PFSK-1 (cell line): ENCODE results near the gene ADAMTS14.

Source experiments
- FOXP2 ChIP-seq: optimal IDR thresholded peaks from 2 replicates; pipeline ENCODE3; 2011; ENCODE audit warnings: borderline replicate concordance, control low read depth, inconsistent platforms; ENCODE audit not compliant: insufficient read depth; ENCODE audit errors: extremely low read length, extremely low read depth
- POLR2AphosphoS5 ChIP-seq: IDR thresholded peaks from 2 replicates; pipeline ENCODE4 v1.6.1; 2012; ENCODE audit warnings: low read depth, mild to moderate bottlenecking, control low read depth, low read length, moderate library complexity
- SIN3A ChIP-seq: IDR thresholded peaks from 2 replicates; pipeline ENCODE4 v1.6.1; 2012; ENCODE audit warnings: mild to moderate bottlenecking, low read length, moderate library complexity, borderline replicate concordance; ENCODE audit not compliant: insufficient read depth
- TAF1 ChIP-seq: IDR thresholded peaks from 2 replicates; pipeline ENCODE4 v1.6.1; 2012; ENCODE audit warnings: low read length, control low read depth, borderline replicate concordance; ENCODE audit not compliant: insufficient read depth
- TF ChIP-seq, protein P1 (sequence below), 2 experiments: IDR thresholded peaks; 2 replicates each; pipeline versions ENCODE4 v1.6.1 to v1.8.0; 2011 to 2012; ENCODE audit warnings: low read depth in 2 of 2, low read length in 2 of 2, control low read depth in 1 of 2, inconsistent platforms in 1 of 2, mild to moderate bottlenecking in 1 of 2, moderate library complexity in 1 of 2; ENCODE audit not compliant: insufficient read depth in 1 of 2

Gene ADAMTS14

DNA sequence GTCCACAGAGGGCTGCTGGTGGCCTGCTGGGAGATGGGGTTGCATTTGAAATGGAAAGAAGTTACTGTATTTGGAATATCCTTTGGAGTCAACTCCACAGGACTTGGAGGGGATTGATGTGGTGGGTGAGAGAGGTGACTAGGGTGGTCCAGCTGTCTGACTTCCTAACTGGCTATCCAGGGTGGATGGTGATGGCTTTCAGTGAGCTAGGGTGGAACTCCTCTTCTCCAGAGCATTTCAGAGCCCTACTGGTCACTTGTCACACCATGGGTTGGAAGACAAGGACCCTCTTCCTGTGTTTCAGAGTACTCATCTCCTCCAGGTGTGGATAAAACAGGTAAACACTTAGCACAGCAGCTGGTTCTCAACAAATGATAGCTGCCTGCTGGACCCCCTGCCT is 3.3 kb upstream of the ADAMTS14 start:
- no peak for TF ChIP-seq SIN3A
- no peak for TF ChIP-seq POLR2AphosphoS5
- TF ChIP-seq TAF1: no peak
- TF ChIP-seq FOXP2: no peak
- TF ChIP-seq, protein P1, sequence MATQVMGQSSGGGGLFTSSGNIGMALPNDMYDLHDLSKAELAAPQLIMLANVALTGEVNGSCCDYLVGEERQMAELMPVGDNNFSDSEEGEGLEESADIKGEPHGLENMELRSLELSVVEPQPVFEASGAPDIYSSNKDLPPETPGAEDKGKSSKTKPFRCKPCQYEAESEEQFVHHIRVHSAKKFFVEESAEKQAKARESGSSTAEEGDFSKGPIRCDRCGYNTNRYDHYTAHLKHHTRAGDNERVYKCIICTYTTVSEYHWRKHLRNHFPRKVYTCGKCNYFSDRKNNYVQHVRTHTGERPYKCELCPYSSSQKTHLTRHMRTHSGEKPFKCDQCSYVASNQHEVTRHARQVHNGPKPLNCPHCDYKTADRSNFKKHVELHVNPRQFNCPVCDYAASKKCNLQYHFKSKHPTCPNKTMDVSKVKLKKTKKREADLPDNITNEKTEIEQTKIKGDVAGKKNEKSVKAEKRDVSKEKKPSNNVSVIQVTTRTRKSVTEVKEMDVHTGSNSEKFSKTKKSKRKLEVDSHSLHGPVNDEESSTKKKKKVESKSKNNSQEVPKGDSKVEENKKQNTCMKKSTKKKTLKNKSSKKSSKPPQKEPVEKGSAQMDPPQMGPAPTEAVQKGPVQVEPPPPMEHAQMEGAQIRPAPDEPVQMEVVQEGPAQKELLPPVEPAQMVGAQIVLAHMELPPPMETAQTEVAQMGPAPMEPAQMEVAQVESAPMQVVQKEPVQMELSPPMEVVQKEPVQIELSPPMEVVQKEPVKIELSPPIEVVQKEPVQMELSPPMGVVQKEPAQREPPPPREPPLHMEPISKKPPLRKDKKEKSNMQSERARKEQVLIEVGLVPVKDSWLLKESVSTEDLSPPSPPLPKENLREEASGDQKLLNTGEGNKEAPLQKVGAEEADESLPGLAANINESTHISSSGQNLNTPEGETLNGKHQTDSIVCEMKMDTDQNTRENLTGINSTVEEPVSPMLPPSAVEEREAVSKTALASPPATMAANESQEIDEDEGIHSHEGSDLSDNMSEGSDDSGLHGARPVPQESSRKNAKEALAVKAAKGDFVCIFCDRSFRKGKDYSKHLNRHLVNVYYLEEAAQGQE (IDR thresholded peaks at IDR 0.05; ENCODE audit: insufficient read depth in 1 of 2, low read depth in 2 of 2, low read length in 2 of 2): no peak

DNA sequence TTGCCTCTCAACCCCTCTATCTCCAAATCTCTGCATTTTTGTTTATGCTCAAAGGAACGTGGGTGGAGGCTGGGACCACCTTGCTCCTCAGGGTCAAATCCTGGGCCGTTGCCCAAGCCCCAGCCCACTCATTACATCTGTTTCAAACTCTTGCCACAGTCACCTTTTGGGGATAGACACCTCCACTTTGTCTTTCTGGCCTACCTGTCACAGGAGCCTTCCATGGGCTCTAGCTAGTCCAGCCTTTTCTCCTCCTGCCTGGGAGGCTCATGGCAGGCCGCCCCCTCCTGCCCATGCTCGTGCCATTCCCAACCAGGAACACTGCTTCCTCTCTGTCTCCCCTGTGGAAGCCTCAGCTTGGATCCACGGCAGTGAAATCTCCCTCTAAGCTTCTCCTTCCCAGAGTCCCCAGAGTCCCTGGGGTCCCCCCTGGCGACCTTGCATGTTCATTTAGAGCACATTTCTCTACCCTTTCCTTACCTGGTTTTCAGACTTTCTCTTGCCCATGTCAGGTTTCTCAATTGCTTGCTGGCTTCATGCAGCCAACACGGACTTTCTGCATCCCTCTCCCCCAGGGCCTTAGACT is 2.5 kb upstream of the ADAMTS14 start:
- TF ChIP-seq POLR2AphosphoS5: no peak
- no peak for TF ChIP-seq FOXP2

DNA sequence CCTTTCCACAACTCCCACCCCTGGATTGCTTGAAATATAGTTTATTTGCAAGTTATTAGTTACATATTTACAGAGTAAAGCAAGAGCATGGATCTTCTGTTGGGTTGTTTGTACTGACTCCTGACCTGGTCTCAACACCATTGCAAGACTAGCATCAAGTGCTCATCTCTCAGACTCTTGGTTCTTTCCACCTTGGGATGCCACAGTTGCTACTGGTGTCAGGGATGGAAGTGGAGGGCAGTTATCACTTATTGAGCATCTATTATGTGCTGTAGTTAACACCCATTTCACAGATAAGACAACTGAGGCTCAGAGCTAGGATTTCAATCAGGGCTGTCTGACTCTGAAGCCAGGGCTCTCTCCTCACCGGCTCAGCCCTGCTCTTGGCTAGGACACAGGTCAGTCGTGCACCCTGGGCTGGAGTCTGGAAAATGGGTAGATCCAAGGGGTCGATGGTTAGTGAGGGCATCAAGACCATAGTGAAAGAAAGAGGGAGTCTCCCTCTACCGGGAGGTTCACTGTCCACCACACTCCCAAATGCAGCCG is 614 bp upstream of the ADAMTS14 start:
- TF ChIP-seq, protein P1 (IDR thresholded peaks at IDR 0.05; ENCODE audit: insufficient read depth in 1 of 2, low read depth in 2 of 2, low read length in 2 of 2): no peak
- TF ChIP-seq POLR2AphosphoS5 (no peak), FOXP2 (no peak), TAF1 (no peak), SIN3A (no peak)

DNA sequence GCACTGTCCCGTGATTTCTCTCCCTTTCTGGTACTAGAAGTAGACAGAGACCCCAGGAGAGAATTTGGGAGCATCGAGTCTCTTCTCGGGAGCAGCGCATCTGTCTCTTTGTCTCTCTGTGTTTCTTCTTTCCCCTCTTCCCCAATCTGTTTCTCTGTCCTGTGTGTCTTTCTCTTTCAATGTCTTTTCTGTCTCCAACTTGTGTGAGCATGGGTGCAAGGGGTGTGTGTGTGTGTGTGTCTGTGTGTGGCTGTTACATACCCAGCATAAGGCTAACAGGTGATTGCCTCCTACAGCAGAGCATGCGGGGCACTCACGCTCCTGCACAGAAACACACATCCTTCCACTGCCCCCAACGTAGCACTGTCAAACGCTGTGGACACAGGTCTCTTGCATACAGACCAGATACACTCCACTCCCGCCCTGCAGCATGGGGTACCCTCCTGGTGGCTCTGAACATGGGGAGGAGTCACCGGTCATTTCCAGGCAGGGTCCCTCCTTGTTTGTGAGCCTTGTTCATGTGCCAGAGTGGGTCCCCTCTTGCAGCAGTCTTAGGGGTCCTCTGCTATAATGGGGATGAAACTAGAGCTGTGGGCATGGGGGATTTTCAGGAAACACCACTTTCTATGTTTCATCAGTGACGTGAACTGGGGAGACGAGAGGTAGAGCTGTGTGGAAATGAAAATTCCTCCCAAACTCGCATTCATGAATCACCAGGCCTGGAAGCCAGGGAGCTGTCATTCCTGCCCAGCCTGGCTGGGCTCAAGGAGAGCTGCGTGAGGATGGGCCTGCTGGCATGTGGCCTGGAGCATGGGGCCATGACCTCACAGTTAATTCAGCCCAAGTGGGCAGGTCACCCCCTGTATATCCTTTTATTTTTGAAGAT is 980 bp downstream of the ADAMTS14 start:
- TF ChIP-seq, protein P1 (IDR thresholded peaks at IDR 0.05; ENCODE audit: insufficient read depth in 1 of 2, low read depth in 2 of 2, low read length in 2 of 2): no peak
- TF ChIP-seq POLR2AphosphoS5: no peak
- no peak for TF ChIP-seq TAF1
- TF ChIP-seq FOXP2: no peak
- TF ChIP-seq SIN3A: no peak

DNA sequence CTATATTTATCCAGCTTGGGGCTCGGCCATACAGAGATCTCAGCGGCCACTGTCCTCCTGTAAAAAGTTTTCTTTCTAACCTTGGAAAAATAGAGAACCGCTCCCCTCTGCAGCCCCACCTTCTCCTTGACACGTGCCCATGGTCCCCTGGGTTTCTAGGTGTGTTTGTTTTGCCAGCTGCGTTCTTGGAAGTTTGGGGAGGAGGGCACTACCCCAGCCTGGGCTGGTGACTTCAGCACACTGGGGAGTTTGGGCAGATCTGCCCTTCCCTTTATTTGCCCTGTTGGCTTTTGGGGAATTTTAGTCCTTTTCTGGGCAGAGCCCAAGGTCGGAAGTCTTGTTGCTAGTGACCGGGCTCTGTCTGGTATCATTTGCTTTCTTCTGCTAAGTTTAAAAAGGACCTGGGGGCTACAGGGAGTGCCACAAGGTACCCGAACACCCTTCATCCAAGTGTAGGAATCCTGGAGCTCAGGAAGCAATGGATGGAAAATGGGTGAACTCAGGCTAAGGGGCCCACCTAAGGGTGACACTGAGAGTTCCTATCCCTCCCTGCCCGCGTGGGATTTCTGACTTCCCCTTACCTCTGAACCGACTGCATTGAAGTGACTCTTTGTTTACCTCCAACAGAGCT is 1.7 kb downstream of the ADAMTS14 start:
- TF ChIP-seq, protein P1 (IDR thresholded peaks at IDR 0.05; ENCODE audit: insufficient read depth in 1 of 2, low read depth in 2 of 2, low read length in 2 of 2): no peak
- TF ChIP-seq SIN3A (no peak), TAF1 (no peak), POLR2AphosphoS5 (no peak), FOXP2 (no peak)
